ENCODE results near the gene ARHGEF37.

GRCh38 chr5:149610589-149611255, 29.4 kb downstream of the ARHGEF37 start:
- no peak for TF ChIP-seq EZH2 (IDR thresholded peaks at IDR 0.05; ENCODE audit: borderline replicate concordance, low read length)
- no peak for TF ChIP-seq CTCF (conservative IDR thresholded peaks at IDR 0.05 in 1 of 2, IDR thresholded peaks at IDR 0.05 in 1 of 2; ENCODE audit: extremely low read depth in 1 of 2, insufficient read depth in 1 of 2, low read depth in 1 of 2, low read length in 2 of 2)

Measured in mammary epithelial cell (primary cell).